ENCODE measurements around the gene EPHB2.

The EPHB2 gene

DNA sequence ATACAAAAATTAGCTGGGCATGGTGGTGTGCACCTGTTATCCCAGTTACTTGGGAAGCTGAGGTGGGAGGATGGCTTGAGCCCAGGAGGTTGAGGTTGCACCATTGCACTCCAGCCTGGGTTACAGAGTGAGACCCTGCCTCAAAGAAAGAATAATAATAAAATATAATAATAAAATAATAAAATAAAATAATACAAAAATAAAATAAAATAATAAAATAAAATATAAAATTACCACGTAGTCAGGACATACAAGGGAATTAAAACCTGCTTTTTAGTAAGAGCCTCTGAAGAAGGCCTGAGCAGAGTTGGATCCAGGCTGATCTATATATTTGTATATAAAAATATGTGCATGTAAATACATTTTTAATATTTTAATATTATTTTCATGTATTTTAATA lies 41.7 kb downstream of the EPHB2 start:
- no peak for DNase-seq

DNA sequence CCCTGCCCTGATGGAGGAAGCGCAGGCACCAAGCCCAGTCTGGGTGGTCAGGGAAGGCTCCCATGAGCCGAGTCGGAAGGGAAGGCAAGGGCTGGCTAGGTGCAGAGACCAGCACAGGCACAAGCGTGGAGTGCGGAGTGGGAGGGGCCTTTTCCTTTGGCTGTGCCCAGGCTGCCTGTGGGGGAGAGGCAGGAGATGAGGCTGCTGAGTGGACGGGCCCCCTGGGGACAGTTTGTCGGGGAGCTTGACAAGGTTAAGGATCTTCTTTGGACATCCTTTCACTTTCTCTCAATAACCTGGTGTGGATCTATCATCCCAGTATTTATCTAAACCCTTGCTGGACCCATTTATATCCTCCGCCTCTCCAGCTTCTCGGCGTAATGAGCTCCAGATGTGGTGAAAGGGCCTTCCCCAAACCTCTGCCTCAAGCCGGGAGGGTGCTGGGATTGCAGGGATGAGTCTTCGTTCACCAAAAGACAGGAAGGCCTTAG lies 42.9 kb downstream of the EPHB2 start:
- no peak for DNase-seq

DNA sequence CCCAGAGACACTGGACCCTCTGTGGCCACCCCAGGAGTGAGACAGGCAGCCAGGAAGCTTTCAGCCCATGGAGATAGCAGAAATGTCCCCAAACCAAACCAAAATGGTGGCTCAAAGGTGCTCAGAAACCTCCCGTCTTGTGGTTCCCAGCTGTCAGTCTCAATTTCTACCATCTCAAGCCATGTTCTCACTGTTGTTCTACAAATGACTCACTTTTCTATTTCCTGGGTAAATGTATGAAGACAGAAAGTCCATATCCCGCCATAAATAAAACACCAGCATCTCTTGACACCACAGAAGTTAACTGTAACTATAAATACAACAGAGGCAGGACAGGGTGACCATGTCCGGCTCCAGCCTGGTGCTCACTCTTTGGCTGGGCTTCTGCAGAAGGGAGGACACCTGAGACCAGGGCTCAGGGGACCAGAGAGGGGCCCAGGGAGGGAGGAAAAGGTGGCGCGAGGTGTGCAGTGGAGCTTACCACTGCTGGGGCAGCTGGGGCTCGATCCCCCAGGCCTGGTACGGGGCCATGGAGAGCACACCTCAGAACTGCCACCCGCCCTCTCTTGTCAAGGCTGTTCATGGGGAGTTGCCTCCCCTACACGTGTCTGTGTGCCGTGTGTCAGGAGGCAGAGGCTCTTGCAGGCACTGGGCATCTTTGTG lies 43.6 kb downstream of the EPHB2 start:
- no peak for DNase-seq

DNA sequence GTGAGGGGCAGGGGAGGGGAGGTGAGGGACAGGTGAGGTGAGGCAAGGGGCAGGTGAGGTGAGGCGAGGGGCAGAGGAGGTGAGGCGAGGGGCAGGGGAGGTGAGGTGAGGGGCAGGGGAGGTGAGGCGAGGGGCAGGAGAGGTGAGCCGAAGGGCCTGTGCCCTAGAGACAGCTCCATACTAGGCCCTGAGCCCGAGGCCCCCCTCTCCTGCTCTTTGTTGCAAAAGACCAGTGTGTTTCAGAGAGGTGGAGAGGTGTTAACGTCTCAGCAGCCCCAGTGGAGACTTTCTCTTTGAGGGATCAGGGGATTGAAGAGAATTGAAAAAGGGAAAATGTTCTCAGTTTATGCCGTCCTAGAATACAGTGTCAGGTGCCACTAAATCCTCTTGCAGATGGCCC lies 44.2 kb downstream of the EPHB2 start:
- no peak for DNase-seq

DNA sequence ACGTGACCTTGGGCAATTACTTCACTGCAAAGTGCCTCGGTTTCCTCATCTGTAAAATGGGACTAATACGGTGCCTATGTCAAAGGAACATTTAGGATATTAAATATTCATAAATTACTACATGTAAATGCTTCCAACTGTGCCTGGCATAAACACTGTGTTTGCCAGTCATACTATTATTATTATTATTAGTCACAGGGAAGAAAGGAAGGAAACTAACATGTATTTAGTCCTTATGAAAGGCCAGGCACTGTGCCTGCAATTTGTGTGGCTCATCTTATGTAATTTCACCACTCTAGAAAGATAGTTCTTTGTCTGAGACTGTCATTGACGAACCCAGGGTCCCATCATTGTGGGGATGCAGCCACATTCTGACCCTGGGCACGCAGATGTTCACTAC lies 45.0 kb downstream of the EPHB2 start:
- no peak for DNase-seq

DNA sequence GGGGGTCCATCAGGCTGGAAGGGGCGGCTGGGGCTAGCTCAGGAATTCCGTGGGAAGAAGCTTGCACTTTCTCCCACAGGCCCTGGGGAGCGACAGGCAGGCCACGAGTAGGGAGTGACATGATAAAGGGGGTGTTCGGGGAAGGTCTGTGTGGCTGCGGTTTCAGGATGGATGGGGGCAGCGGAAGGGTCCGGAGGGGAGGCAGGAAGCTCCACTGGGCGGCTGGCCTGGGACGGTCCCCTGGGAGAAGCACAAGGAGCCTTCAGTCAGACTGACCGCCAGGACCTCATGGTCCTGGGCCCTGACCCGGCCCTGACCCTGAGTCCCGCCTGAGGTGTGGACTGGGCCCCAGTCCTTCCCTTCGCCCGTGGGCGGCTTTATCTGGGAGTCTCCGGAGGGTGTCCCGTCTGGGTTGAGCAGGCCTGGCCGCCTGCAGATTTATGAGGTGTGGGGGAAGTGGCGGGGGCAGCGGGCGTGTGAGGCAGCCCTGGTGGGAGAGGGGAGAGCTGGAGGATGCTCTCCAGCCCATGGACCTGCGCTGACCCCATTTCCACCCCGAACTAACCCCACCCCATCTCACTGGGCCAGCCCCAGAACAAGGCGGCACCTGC lies 45.6 kb downstream of the EPHB2 start:
- DNase-seq: no peak

DNA sequence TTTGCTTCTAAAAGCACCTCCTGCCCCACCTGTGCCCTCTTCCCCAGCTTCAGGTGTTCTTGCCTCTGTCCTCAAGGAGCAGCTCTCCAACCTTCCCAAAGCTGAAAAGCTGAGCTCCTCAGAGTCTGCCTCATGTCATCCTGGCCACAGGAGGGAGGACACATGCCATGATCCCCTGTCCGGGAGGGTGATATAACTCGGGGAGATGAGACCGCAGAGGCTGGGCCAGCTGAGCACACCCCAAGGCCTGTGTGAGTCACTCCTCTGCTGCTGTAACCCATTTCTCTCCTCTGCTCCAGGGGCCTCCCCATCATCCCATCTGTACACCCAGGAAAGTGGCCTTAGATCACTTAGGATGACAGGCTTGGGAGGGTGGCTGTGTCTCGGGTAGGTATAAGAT lies 49.8 kb downstream of the EPHB2 start:
- peak in 2 of 4 experiments; percentile 28 to 46 for DNase-seq

DNA sequence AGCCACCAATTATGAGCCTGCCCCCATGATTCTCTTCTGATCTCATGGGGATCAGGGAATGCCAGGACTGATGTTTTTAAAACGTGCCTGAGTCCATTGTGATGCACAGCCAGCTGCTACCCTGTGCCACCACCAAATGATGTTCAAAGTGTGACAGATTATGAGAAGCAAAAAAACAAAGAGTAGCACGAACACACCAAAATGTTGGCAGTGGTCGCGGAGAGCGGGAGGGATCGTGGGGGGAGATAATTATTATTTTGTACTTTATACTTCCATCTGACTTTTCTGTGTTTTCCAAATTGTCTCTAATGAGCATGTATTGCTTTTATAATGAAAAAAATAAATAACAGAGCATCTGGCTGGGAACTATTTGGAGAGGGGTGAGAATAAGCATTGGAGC lies 50.5 kb downstream of the EPHB2 start:
- DNase-seq: no peak

DNA sequence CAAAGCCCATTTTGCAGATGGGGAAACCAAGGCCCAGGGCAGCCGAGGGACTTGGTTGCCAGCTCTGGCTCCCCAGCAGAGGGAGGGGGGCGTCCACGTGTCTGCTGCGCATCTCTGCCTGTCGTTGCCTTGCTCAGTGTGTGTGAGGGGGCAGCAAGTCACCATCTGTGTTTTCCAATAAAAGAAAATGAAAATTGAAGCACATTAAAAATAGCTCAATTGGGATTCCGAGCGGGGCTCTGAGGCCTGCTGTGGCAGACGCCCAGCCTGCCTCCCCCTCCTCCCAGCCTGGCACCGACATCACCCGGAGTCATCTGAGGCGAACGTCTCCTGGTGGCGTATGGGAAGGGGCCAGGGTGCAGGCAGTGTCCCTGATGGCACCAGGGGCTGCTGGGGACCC lies 51.2 kb downstream of the EPHB2 start:
- no peak for DNase-seq

DNA sequence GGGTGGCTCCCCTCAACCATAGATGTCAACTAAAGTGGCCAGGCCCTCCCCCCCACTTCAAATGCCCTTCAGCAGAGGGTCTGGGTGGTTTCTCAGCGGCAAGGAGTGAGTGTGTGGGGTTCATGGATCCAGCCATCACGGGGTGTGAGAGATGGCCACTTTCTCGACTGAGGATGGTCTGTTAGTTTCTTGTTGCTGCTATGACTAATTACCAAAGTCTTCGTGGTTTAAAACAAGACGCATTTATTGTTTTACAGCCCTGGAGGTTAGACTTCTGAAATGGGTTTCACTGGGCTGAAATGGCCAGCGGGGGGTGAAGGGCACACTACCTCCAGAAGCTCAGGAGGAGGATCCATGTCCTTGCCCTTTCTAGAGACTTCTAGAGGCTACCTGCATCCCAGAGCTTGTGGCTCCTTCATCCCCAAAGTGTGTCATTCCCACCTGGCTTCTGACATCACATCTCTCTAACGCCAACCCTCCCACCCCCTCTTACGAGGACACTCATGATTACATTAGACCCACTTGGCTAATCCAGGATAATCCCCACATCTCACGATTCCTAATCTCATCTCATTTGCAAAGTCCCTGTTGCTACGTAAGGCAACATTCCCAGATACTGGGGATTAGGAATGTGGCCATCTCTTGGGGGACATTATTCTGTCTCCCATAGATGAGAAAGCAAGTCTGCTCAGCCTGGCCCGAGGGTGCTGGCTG lies 53.0 kb downstream of the EPHB2 start:
- no peak for DNase-seq

DNA sequence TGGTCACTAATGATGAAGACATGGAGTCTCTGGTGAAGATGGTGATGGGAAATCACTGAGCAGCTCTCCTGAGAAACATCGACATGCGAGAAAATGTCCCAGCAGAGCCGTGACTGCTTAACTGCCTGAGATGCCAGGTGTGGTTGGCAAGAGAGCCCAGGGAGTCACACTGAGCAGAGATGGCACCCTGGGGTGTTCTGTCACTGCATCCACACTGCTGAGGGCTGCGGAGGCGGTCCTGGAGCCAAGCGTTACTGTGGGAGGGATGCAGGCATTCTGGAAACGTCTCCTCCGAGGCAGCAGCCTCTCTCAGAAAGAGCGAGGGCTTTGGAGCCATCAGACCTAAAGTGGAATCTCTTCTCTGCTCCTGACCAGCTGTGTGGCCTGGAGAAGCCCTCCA lies 57.2 kb downstream of the EPHB2 start:
- no peak for DNase-seq

DNA sequence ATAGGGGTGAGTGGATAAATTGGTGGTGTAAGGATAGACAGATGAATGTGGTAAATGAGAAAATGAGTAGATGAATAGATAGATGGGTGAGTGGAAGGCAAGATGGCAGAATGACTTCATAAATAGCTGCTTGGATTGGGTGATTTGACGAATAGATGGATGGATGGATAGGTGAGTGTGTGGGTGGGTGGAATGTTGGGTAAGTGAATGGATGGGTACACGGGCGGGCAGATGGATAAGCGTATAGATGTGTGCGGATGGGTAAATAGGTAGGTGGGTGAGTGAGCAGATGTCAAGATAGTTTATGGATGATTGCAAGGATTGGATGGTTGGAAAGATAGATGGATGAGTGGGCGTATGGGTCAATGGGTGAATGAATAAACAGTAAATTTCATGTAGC lies 59.3 kb downstream of the EPHB2 start:
- DNase-seq: no peak

DNA sequence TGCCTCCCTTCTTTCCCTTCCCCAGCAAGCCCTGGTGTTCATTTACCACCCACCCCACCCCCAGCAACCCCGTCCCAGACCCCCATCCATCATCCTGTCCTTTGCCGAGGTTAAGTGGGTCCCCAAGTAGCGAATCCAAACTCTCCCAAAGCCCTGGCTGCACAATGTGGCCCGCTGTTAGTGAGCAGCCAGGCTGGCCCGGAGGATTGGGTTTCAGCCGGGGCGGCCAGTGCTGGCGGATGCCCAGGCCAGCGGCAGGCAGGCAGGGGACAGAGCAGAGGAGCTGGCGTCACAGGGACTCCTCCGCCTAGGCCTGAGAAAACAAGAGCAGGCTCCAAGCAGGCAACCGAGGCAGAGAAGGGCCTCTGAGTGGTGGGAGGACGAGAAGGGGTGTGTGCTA lies 61.4 kb downstream of the EPHB2 start:
- no peak for DNase-seq

DNA sequence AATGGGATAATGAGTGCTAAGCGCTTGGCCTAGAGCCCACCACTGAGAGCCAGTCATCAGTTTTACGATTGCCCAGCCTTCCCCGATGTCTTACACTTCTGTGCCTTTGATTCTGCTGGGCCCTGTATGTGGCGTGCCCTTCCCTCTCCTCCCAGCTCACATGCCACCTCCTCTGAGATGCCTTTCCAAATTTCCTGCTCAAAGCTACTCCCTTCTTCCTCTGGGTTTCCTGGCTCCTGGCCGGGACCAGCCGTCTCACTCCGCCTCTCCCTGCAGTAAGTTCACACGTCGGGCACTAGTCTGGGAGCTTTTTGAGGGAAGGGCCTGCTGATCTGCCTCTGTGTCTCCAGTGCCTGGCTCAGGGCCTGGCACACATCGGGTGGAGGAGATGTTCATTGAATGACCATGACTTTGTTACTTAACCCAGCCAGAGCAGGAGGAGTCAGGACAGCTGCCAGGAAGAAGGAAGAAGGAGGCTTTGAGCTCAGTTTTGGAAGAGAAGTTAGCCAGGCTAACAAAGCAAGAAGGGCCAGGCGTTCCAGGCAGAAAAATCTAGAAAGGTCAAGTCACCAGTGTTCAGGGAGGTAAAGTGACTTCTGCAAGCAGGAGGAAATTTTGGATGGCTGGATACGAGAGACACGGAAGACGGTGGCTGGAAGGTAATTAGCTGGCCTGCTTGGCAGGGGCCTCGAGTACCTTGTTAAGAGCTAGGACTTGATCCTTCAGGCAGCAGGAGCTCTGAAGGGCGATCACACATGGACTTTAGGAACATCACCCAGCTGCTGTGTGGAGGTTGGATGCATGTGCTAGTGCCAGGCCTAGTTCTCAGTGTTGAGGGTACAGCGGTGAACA lies 63.6 kb downstream of the EPHB2 start:
- DNase-seq: peak in 3 of 4 experiments; percentile 16 to 42 (median 28)

DNA sequence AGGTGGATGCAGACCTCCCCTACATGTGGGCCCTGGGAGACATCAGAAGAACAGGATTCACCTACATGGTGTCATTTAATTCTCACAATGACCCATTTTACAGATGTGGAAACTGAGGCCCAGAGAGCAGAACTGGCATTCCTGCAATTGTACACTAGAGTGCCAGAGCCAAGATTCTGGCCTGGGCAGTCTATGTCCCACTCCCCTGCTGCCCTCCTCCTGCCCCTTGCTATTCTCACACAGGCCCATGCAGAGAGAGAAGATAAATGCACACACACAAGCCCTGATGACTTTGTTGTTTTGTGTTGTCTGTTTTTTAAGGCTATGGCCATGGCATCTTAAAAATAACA lies 64.2 kb downstream of the EPHB2 start:
- no peak for DNase-seq

DNA sequence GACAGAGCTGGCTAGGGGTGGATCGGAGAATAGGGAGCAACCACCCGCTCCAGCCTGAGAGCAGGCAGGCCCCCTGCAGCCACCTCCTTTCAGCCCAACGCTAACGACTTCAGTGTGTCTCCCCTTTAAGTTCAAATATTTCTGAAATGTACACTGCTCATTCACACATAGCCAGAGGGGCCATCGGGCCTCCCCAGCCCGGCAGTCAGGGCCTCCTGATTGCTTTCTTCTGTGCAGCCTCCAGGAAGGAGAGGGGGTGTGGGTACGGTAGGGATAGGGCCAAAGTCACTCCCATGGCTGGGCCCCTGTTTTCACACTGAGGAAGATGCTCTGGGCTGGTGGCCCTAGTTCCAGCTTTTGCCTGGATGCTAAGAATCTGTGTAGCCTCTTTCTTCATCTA lies 64.8 kb downstream of the EPHB2 start:
- no peak for DNase-seq

DNA sequence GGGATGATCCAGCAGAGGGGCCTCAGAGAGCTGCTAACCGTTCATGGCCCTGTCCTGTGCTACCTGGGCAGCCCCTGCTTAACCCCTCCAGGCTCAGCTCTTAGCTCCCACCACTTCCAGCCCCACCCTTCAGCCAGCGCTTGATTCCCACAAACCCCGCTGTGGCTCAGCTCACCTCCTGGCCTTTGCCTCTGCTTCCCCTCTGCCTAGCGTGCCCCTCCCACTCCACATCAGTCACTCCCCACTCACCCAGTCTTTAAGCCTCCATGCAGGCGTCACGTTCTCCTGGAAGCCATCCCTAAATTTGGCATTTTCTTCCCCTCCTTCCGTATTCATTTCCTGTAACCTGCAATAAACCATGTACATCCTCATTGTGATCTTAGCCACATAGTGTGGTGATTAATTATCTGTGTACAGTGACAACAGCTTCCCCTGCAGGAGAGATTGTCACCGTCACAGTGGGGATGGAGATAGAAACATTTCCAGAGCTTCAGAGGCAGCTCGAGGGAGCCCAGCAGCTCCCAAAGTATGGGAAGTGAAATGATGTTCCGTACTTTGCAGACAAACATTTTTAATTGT lies 65.5 kb downstream of the EPHB2 start:
- peak; percentile 11 to 57 (median 42) for DNase-seq

DNA sequence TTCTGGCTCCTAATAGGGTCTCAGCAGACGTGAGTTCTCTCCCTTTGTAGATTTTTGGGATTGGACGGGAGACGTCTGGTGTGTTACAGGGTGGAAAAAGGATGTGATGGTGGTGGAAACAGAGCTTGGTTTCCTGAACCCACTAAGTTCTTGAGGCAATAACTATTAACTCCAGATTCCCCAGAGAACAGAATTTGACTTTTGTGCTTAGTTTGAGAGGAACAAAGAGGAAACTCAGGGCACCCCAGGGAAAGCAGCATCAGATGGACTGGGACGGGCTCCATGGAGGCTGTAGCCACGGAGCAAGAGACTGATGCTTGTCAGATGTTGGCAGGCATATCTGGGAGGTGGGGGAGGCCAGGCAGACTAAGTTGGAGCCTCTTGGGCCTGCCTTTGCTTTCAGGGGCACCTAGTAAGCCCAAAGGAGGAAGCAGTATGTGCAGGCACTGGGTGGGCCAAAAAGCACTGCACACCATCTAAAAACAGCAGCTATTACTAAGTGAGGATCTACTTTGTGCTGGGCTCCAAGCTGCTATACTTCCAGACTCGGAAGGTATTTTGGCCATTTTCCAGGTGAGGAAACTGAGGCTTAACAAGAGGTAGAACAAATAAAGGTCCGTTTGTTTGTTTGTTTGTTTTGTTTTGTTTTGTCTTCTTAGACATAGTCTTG lies 66.9 kb downstream of the EPHB2 start:
- no peak for DNase-seq

DNA sequence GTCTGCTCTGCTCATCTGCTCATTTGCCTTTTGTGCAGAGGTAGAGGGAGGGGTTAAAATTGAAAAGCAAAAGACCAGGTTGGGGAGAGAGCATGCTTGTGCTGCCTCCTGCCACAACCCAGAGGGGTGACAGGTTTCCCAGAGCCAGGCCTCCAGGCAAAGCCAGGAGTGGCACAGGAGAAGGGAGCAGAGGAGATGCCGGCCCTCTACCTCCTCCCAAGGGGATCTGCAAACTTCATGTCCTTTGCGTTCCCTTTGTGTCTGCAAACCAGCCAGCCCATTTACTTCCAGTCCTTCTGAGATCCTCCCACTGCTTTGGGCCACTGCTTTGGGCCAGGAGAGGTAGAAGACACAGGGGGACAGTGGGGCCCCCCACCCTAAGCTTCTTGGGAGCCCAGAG lies 67.8 kb downstream of the EPHB2 start:
- no peak for DNase-seq

DNA sequence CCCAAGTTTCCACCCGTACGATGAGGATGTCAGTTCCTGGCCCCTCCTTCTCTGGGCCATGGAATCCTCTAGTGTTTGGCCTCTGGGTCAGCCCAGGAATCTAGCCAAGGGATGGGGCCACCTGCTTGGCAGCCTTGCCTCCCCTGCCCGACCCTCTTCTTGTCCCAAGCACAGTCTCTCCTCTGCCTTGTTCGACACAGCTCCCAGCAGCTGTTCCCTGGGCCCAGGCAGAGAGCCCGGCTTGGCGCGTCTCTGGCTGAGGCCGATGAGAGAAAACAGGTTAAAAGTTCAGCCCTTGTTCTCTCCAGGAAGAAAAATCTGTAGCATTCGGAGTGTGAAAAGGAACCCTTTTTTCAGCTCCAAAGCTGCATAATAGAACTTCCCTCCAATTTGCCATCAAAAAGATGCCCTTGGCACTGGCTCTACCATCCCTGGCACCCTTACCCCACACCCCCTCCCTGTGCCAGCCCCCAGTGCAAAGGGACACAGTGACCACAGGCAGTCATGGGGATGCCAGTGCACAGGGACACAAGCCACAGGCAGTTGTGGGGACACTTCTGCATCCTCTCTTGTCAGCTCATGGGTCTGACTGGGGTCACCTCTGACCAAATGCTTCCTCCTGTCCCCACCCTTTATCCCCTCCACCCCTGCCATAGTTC lies 68.4 kb downstream of the EPHB2 start:
- DNase-seq: no peak

DNA sequence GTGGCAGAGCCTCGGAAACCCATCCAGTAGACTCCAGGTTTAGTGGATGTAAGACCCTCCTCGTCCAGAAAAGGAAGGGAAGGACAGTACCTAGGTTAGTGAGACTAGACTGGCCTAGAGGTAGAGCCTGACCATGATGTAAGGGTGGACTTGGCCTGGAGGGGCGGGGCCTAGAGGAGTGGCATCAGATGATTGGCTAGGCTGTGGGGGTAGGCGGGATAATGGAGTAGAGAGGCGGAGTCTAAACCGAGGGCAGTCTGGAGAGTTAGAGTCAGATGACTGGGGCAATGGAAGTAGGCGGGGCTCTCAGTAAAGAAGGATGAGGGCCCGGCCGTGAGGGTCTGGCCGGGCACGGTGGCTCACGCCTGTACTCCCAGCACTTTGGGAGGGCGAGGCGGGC lies 70.1 kb downstream of the EPHB2 start:
- peak in 3 of 4 experiments; percentile 8 to 30 (median 13) for DNase-seq

DNA sequence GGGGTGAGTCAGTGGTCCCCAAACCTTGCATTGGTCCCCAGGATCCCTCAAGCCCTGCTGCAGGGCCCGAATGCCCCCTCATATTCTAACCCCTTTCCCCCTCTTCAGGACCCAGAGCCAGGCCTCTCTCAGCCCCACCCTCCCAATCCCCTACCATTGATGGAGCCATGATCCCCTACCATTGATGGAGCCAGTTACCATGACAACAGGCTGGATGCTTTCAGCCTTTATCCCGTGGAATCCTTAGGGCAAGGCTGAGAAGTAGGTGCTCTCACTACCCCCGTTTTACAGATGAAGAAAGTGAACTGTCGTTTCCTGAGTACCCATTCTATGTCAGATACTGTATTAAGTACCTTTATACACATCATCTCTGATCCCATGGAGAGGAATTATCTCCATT lies 70.8 kb downstream of the EPHB2 start:
- DNase-seq: no peak
